WTC11 (cell line): Measurements from ENCODE around the gene TBC1D1.

ENCODE experiments used
- AFF4 ChIP-seq: sonication (generic); formaldehyde crosslinking; IDR thresholded peaks from 2 replicates; pipeline ENCODE4 v1.8.1; 2023; ENCODE audit warnings: mild to moderate bottlenecking, missing genetic modification reagents, borderline replicate concordance
- ATF1 ChIP-seq: sonication (generic); formaldehyde crosslinking; IDR thresholded peaks from 2 replicates; pipeline ENCODE4 v1.8.1; 2023; ENCODE audit warnings: mild to moderate bottlenecking, moderate library complexity, missing genetic modification reagents
- ATF3 ChIP-seq: sonication (generic); formaldehyde crosslinking; conservative IDR thresholded peaks from 2 replicates; pipeline ENCODE4 v1.8.1; 2022; ENCODE audit warnings: mild to moderate bottlenecking, missing genetic modification reagents
- ATF6 ChIP-seq: sonication (generic); formaldehyde crosslinking; IDR thresholded peaks from 2 replicates; pipeline ENCODE4 v1.8.1; 2023; ENCODE audit warnings: mild to moderate bottlenecking, missing genetic modification reagents
- CREB1 ChIP-seq: sonication (generic); formaldehyde crosslinking; IDR thresholded peaks from 2 replicates; pipeline ENCODE4 v1.8.0; 2023; ENCODE audit warnings: mild to moderate bottlenecking, missing genetic modification reagents
- CTCF ChIP-seq: fragments of 200-600 bp; IDR thresholded peaks from 2 replicates; pipeline ENCODE4 v1.8.0; 2022; ENCODE audit warnings: antibody characterized with exemption
- E2F5 ChIP-seq: sonication (generic); formaldehyde crosslinking; IDR thresholded peaks from 2 replicates; pipeline ENCODE4 v1.8.1; 2022; ENCODE audit warnings: mild to moderate bottlenecking, moderate library complexity, missing genetic modification reagents
- IRF2 ChIP-seq: sonication (generic); formaldehyde crosslinking; IDR thresholded peaks from 2 replicates; pipeline ENCODE4 v1.8.0; 2022; ENCODE audit warnings: low read depth, missing genetic modification reagents, borderline replicate concordance
- JAZF1 ChIP-seq: fragments of 250-450 bp; sonication (Bioruptor Pico); IDR thresholded peaks from 2 replicates; pipeline ENCODE4 v1.9.0; 2021; ENCODE audit warnings: moderate library complexity, mild to moderate bottlenecking, inconsistent platforms
- NR3C1 ChIP-seq: sonication (generic); formaldehyde crosslinking; conservative IDR thresholded peaks from 2 replicates; pipeline ENCODE4 v1.8.1; 2023; ENCODE audit warnings: low read depth, mild to moderate bottlenecking, missing genetic modification reagents
- TCF7 ChIP-seq: sonication (generic); formaldehyde crosslinking; IDR thresholded peaks from 2 replicates; pipeline ENCODE4 v1.8.0; 2022; ENCODE audit warnings: mild to moderate bottlenecking, low read depth, missing genetic modification reagents, moderate library complexity
- USF1 ChIP-seq: sonication (generic); formaldehyde crosslinking; IDR thresholded peaks from 2 replicates; pipeline ENCODE4 v1.8.0; 2022; ENCODE audit warnings: mild to moderate bottlenecking, missing genetic modification reagents
- ZNF121 ChIP-seq: sonication (generic); formaldehyde crosslinking; IDR thresholded peaks from 2 replicates; pipeline ENCODE4 v1.8.0; 2023; ENCODE audit warnings: missing genetic modification reagents
- ZNF263 ChIP-seq: sonication (generic); formaldehyde crosslinking; IDR thresholded peaks from 2 replicates; pipeline ENCODE4 v1.8.1; 2022; ENCODE audit warnings: low read depth, mild to moderate bottlenecking, moderate library complexity, missing genetic modification reagents

- no peak for TF ChIP-seq IRF2
- no peak for TF ChIP-seq ATF6
- no peak for TF ChIP-seq CTCF
- no peak for TF ChIP-seq ZNF263 (CRISPR knock-in tag)
- no peak for TF ChIP-seq NR3C1 (CRISPR knock-in tag)
- no peak for TF ChIP-seq AFF4 (CRISPR knock-in tag)
- no peak for TF ChIP-seq TCF7 (CRISPR knock-in tag)
- TF ChIP-seq E2F5 (CRISPR knock-in tag), result no peak
- no peak for TF ChIP-seq CREB1 (CRISPR knock-in tag)
- no peak for TF ChIP-seq ATF1
- TF ChIP-seq ATF3 (CRISPR knock-in tag), result no peak
- no peak for TF ChIP-seq ZNF121
- no peak for TF ChIP-seq JAZF1
- no peak for TF ChIP-seq USF1
These were observed 14.7 kb upstream of the TBC1D1 start for GRCh38 chr4:37876156-37876555.
